Measurements from ENCODE around the gene ANHX.
"Not testable (repeated sequence)": the region's sequence is repeated elsewhere in the genome, so short reads cannot be mapped to it uniquely, and the experiment has no call there.

Gene ANHX
- long read RNA-seq, result 0 reads

DNA sequence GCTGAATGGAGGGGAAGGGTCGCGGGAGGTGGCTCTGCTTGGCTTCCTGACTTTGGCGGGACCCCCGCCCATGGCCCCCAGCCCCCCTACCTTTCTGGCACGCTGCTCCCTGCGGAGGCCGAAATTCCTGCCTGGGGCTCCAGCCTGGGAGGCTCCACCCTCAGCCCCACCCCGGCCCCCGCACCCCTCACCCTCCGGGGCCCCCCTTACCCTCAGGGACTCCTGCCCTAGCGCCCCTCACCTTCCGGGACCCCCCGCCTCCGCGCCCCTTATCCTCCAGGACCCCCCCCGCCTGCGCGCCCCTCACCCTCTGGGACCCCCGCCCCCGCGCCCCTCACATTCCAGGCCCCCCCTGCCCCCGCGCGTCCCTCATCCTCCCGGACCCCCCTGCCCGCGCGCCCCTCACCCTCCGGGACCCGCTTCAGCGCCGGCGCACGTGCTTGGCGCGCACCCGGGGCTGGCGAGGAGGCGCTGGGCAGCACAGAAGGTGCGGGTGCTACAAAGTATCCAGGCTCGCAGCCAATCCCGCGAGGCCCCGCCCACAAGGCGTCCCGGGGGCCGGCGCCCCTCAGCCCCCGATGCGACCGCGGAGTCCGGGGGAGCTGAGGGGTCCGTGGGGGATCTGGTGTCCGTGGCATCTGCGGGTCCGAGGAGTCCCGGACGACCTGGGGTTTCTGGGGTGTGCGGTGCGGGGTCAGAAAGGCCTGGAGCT lies at the start of gene ANHX:
TSS of gene ANHX (minus strand) at position 477 of the 712 bp plus-strand sequence. CDS start 1,521 bp downstream, outside the sequence.
- TF ChIP-seq SPI1 (IDR thresholded peaks at IDR 0.05; ENCODE audit: borderline replicate concordance, low read depth) (no peak), POLR2AphosphoS5 (IDR thresholded peaks at IDR 0.05; ENCODE audit: low read depth) (no peak), GABPA (IDR thresholded peaks at IDR 0.05; ENCODE audit: low read depth) (no peak)
- TF ChIP-seq, protein P1, sequence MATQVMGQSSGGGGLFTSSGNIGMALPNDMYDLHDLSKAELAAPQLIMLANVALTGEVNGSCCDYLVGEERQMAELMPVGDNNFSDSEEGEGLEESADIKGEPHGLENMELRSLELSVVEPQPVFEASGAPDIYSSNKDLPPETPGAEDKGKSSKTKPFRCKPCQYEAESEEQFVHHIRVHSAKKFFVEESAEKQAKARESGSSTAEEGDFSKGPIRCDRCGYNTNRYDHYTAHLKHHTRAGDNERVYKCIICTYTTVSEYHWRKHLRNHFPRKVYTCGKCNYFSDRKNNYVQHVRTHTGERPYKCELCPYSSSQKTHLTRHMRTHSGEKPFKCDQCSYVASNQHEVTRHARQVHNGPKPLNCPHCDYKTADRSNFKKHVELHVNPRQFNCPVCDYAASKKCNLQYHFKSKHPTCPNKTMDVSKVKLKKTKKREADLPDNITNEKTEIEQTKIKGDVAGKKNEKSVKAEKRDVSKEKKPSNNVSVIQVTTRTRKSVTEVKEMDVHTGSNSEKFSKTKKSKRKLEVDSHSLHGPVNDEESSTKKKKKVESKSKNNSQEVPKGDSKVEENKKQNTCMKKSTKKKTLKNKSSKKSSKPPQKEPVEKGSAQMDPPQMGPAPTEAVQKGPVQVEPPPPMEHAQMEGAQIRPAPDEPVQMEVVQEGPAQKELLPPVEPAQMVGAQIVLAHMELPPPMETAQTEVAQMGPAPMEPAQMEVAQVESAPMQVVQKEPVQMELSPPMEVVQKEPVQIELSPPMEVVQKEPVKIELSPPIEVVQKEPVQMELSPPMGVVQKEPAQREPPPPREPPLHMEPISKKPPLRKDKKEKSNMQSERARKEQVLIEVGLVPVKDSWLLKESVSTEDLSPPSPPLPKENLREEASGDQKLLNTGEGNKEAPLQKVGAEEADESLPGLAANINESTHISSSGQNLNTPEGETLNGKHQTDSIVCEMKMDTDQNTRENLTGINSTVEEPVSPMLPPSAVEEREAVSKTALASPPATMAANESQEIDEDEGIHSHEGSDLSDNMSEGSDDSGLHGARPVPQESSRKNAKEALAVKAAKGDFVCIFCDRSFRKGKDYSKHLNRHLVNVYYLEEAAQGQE (IDR thresholded peaks at IDR 0.05; ENCODE audit: insufficient replicate concordance, low read depth), result no peak
- TF ChIP-seq, protein P2, sequence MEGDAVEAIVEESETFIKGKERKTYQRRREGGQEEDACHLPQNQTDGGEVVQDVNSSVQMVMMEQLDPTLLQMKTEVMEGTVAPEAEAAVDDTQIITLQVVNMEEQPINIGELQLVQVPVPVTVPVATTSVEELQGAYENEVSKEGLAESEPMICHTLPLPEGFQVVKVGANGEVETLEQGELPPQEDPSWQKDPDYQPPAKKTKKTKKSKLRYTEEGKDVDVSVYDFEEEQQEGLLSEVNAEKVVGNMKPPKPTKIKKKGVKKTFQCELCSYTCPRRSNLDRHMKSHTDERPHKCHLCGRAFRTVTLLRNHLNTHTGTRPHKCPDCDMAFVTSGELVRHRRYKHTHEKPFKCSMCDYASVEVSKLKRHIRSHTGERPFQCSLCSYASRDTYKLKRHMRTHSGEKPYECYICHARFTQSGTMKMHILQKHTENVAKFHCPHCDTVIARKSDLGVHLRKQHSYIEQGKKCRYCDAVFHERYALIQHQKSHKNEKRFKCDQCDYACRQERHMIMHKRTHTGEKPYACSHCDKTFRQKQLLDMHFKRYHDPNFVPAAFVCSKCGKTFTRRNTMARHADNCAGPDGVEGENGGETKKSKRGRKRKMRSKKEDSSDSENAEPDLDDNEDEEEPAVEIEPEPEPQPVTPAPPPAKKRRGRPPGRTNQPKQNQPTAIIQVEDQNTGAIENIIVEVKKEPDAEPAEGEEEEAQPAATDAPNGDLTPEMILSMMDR (IDR thresholded peaks at IDR 0.05; ENCODE audit: insufficient read depth, low read length), result no peak
- Histone ChIP-seq H3K27ac (replicated peaks) (no peak within 1 kb of the TSS), H3K4me3 (replicated peaks; ENCODE audit: insufficient read depth, low read length) (no peak within 1 kb of the TSS), H3K27me3 (ENCODE audit: insufficient read depth, poor library complexity, severe bottlenecking) (no peaks in the 10 kb centered on the region)
- DNase-seq (ENCODE audit: low read depth in 1 of 2, low spot score in 1 of 2), result no peak

DNA sequence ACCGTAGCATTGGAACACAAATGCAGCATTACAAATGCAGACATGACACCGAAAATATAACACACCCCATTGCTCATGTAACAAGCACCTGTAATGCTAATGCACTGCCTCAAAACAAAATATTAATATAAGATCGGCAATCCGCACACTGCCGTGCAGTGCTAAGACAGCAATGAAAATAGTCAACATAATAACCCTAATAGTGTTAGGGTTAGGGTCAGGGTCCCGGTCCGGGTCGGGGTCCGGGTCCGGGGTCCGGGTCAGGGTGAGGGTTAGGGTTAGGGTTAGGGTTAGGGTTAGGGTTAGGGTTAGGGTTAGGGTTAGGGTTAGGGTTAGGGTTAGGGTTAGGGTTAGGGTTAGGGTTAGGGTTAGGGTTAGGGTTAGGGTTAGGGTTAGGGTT lies 29.0 kb upstream of the ANHX start:
- not testable (repeated sequence) for H3K27me3 ChIP-seq (ENCODE audit: insufficient read depth, poor library complexity, severe bottlenecking); DNase-seq (ENCODE audit: low read depth in 1 of 2, low spot score in 1 of 2); H3K27ac ChIP-seq (replicated peaks)

DNA sequence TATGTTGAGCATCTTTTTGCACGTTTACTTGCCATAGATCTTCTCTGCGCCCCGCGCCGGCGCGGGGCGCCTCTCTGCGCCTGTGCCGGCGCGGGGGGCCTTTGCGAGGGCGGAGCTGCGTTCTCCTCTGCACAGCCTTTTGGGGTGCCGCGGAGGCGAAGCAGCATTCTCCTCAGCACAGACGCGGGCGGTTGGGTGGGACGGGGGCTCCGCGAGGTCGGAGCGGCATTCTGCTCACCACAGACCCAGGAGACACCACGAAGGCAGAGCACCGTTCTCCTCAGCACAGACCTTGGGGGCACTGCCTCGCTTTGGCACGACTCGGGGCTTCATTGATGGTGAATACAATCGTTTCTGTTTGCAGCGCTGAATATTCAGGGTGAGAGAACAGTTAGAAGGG lies 28.5 kb upstream of the ANHX start:
- H3K27ac ChIP-seq (replicated peaks), result no peak overlapping the region
- TF ChIP-seq, protein P2 (IDR thresholded peaks at IDR 0.05; ENCODE audit: insufficient read depth, low read length), result no peak
- TF ChIP-seq, protein P1 (IDR thresholded peaks at IDR 0.05; ENCODE audit: insufficient replicate concordance, low read depth), result no peak
- TF ChIP-seq GABPA (IDR thresholded peaks at IDR 0.05; ENCODE audit: low read depth) (no peak), POLR2AphosphoS5 (IDR thresholded peaks at IDR 0.05; ENCODE audit: low read depth) (no peak), SPI1 (IDR thresholded peaks at IDR 0.05; ENCODE audit: borderline replicate concordance, low read depth) (no peak)
- DNase-seq (ENCODE audit: low read depth in 1 of 2, low spot score in 1 of 2), result no peak
- H3K27me3 ChIP-seq (ENCODE audit: insufficient read depth, poor library complexity, severe bottlenecking), result no peaks in the 10 kb centered on the region
- H3K4me3 ChIP-seq (replicated peaks; ENCODE audit: insufficient read depth, low read length), result no peak overlapping the region

More for the DNA sequence above, 29.0 kb upstream of the ANHX start:
- not testable (repeated sequence) for H3K4me3 ChIP-seq (replicated peaks; ENCODE audit: insufficient read depth, low read length)

DNA sequence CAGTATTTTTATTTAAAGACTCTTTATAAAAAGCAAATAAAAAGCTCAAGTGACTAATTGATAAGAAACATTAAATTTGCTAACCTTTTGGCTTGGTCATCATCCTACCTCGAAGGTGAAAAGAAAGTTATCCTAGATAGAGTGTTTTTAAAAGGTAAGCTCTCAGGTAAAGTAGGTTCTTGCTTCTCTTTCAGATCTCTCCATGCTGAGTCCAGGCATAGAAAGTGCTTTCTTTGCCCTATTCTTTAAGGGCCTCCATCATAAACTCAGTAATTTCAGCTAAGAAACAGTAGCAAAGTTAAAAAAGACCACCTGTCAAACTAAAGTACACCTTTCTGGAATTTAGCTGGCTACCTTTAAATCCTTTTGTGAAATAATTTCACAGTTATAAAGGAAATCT lies 20.6 kb upstream of the ANHX start:
- Histone ChIP-seq H3K27ac (replicated peaks) (no peak overlapping the region), H3K4me3 (replicated peaks; ENCODE audit: insufficient read depth, low read length) (no peak overlapping the region), H3K27me3 (ENCODE audit: insufficient read depth, poor library complexity, severe bottlenecking) (no peaks in the 10 kb centered on the region)
- no peak for TF ChIP-seq GABPA (IDR thresholded peaks at IDR 0.05; ENCODE audit: low read depth)
- DNase-seq (ENCODE audit: low read depth in 1 of 2, low spot score in 1 of 2), result no peak

DNA sequence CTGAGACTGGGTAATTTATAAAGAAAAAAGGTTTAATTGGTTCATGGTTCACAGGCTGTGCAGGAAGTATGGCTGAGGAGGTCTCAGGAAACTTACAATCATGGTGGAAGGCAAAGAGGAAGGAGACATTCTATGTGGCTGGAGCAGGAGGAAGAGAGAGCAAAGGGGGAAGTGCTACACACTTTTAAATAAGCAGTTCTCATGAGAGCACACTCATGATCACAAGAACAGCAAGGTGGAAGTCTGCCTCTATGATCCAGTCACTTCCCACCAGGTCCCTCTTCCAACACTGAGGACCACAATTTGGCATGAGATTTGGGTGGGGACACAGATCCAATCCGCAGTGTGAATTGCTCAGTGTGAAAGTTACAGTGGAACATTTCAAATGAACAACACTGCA lies 20.2 kb upstream of the ANHX start:
- not testable (repeated sequence) for H3K27ac ChIP-seq (replicated peaks); H3K27me3 ChIP-seq (ENCODE audit: insufficient read depth, poor library complexity, severe bottlenecking); H3K4me3 ChIP-seq (replicated peaks; ENCODE audit: insufficient read depth, low read length)
- peak; percentile 54; the same call in 1 of the 2 replicates for TF ChIP-seq SPI1 (IDR thresholded peaks at IDR 0.05; ENCODE audit: borderline replicate concordance, low read depth)
- peak in 1 of 2 experiments; percentile 23 for DNase-seq (ENCODE audit: low read depth in 1 of 2, low spot score in 1 of 2)

Data from HL-60 (cell line).